ENCODE measurements around the gene ST8SIA1. TPM values are rescaled to one million over a fixed set of nuclear protein-coding genes. Genes with fewer than 3 reads are reported as not detected.

ST8SIA1 gene
- total and polyA plus RNA-seq, 2 of the 8 experiments (the other 6 are each of a cell fraction or from before 2014, with no cell fraction given): 1.9 to 4.4 TPM

GRCh38 chr12:22257100-22257499 lies 77.4 kb downstream of the ST8SIA1 start:
- Histone ChIP-seq H3K36me3 (ENCODE audit: control insufficient read depth in 2 of 4, insufficient read depth in 4 of 4, low read length in 3 of 4) (no peaks in the 10 kb centered on the region), H3K27me3 (replicated peaks in 1 of 4; ENCODE audit: control insufficient read depth in 3 of 4, extremely low read depth in 1 of 4, insufficient read depth in 3 of 4, low read length in 3 of 4) (no peaks in the 10 kb centered on the region), H3K9me3 (ENCODE audit: insufficient read depth in 2 of 2, low read depth in 1 of 2, low read length in 1 of 2) (no peaks in the 10 kb centered on the region), H4K91ac (replicated peaks; ENCODE audit: insufficient read length, low read length) (no peak overlapping the region), H2BK15ac (ENCODE audit: low read length) (no peak overlapping the region), H2AK5ac (ENCODE audit: low read depth, low read length) (no peak overlapping the region), H3K79me1 (ENCODE audit: low read depth, low read length) (no peaks in the 10 kb centered on the region), H3K27ac (ENCODE audit: low read depth, low read length) (no peak overlapping the region), H3K23ac (ENCODE audit: insufficient read length) (no peak overlapping the region), H3K18ac (ENCODE audit: extremely low read depth, low read length) (no peak overlapping the region), H3K4me3 (ENCODE audit: extremely low read depth in 1 of 4, insufficient read depth in 2 of 4, low read depth in 3 of 4, low read length in 4 of 4) (no peak overlapping the region), H2BK12ac (ENCODE audit: low read depth, low read length) (no peak overlapping the region), H3K4ac (replicated peaks; ENCODE audit: insufficient read length, low read depth, low read length) (no peak overlapping the region), H2BK5ac (ENCODE audit: low read depth, low read length) (no peak overlapping the region), H4K20me1 (replicated peaks in 1 of 2; ENCODE audit: control insufficient read depth in 1 of 2, insufficient read depth in 2 of 2, low read length in 2 of 2) (no peaks in the 10 kb centered on the region), H3K56ac (replicated peaks; ENCODE audit: insufficient read length, low read depth, low read length) (no peak overlapping the region), H3K9ac (replicated peaks in 1 of 4; ENCODE audit: extremely low read depth in 1 of 4, low read depth in 3 of 4, low read length in 3 of 4) (no peak overlapping the region), H4K8ac (ENCODE audit: extremely low read depth, insufficient read depth, low read length) (no peak overlapping the region), H3K4me2 (ENCODE audit: insufficient read depth in 1 of 2, low read depth in 2 of 2, low read length in 2 of 2) (no peak overlapping the region), H2BK20ac (ENCODE audit: low read length) (no peak overlapping the region), H4K5ac (ENCODE audit: insufficient read length, low read depth, low read length) (no peak overlapping the region), H2AFZ (ENCODE audit: low read length) (no peak overlapping the region), H3K4me1 (replicated peaks in 1 of 4; ENCODE audit: control insufficient read depth in 3 of 4, insufficient read depth in 4 of 4, low read length in 3 of 4) (peaks cover 0 to 6% (median 2%) of the 10 kb centered on the region in 4 experiments; a peak in 4 of 7 replicates), H3K23me2 (ENCODE audit: low read depth, low read length) (no peaks in the 10 kb centered on the region), H3K14ac (ENCODE audit: insufficient read length) (no peak overlapping the region), H2BK120ac (replicated peaks; ENCODE audit: low read depth, low read length) (no peak overlapping the region), H3K79me2 (ENCODE audit: control insufficient read depth in 1 of 2, insufficient read depth in 2 of 2, low read length in 2 of 2) (no peaks in the 10 kb centered on the region)
- DNase-seq (ENCODE audit: low read depth in 1 of 2, low spot score in 2 of 2): no peak
- ChIA-PET CTCF (ENCODE audit: partially characterized antibody) (interaction anchor here (0.6 to 1.2 kb wide), 3 partner anchors 78 to 176 kb away, joined by 3 to 5 read pairs (median 3); no protein-coding TSS in a partner anchor), POLR2A (ENCODE audit: partially characterized antibody) (no interaction called here)
- FAIRE-seq: no peak
- 94% methylated on average over 6 of the region's 6 CpGs; no CpG with 5 or more reads in 1 of the 2 experiments for WGBS, 2 experiments (ENCODE audit: extremely low coverage in 1 of 2, insufficient coverage in 1 of 2, insufficient read length in 1 of 2, insufficient replicate concordance in 2 of 2, low coverage in 1 of 2, low lambda C conversion rate in 2 of 2, missing lambda C conversion rate in 1 of 2)
- TF ChIP-seq PHF8 (conservative IDR thresholded peaks at IDR 0.05; ENCODE audit: low read depth, low read length) (no peak), YY1 (IDR thresholded peaks at IDR 0.05; ENCODE audit: low read depth, low read length) (no peak), HDAC6 (IDR thresholded peaks at IDR 0.05; ENCODE audit: low read depth, low read length) (no peak), MAFK (IDR thresholded peaks at IDR 0.05; ENCODE audit: low read depth, low read length) (no peak), CHD2 (IDR thresholded peaks at IDR 0.05; ENCODE audit: low read length) (no peak), SIX5 (IDR thresholded peaks at IDR 0.05; ENCODE audit: low read depth, low read length) (no peak)
